OCI-M2 (cell line): ENCODE results near the gene GLUD1.
"Not testable (repeated sequence)": the region's sequence is repeated elsewhere in the genome, so short reads cannot be mapped to it uniquely, and the experiment has no call there.

Experiments
- DNase-seq: peaks from one replicate; lab custom pipeline; 2025; ENCODE audit not compliant: unreplicated experiment; lab: John Stamatoyannopoulos, UW

The GLUD1 gene

GRCh38 chr10:87094373-87095235, at the start of gene GLUD1, which contains the start of gene SHLD2:
Gene GLUD1, minus strand, starts transcription at chr10:87094843. Its CDS starts 74 bp downstream, at chr10:87094769.
Gene SHLD2, plus strand, starts transcription at chr10:87095206. Its CDS starts 56,149 bp downstream, at chr10:87151355.
- DNase-seq = no peak

GRCh38 chr10:87143109-87143418, 48.4 kb upstream of the GLUD1 start:
- not testable (repeated sequence) for DNase-seq

- not testable (repeated sequence) for DNase-seq
These were observed 47.8 kb upstream of the GLUD1 start for GRCh38 chr10:87142230-87143108.

- not testable (repeated sequence) for DNase-seq
These were observed 42.8 kb upstream of the GLUD1 start for GRCh38 chr10:87137478-87137877.

- not testable (repeated sequence) for DNase-seq
These were observed 39.8 kb upstream of the GLUD1 start for GRCh38 chr10:87134440-87134839.

- DNase-seq = not testable (repeated sequence)
These were observed 39.3 kb upstream of the GLUD1 start for GRCh38 chr10:87133936-87134335.

GRCh38 chr10:87132176-87132575, 37.5 kb upstream of the GLUD1 start:
- DNase-seq = not testable (repeated sequence)

- DNase-seq = not testable (repeated sequence)
These were observed 33.0 kb upstream of the GLUD1 start for GRCh38 chr10:87127607-87128156.

GRCh38 chr10:87127048-87127447, 32.4 kb upstream of the GLUD1 start:
- not testable (repeated sequence) for DNase-seq

- not testable (repeated sequence) for DNase-seq
These were observed 28.7 kb upstream of the GLUD1 start for GRCh38 chr10:87123351-87123750.

GRCh38 chr10:87119029-87119428, 24.4 kb upstream of the GLUD1 start:
- not testable (repeated sequence) for DNase-seq

GRCh38 chr10:87118122-87118521, 23.5 kb upstream of the GLUD1 start:
- DNase-seq = not testable (repeated sequence)

- no peak for DNase-seq
These were observed 10.9 kb upstream of the GLUD1 start for GRCh38 chr10:87105446-87106124.

GRCh38 chr10:87104727-87105126, 10.1 kb upstream of the GLUD1 start:
- not testable (repeated sequence) for DNase-seq

- DNase-seq = no peak
These were observed 7.4 kb upstream of the GLUD1 start for GRCh38 chr10:87101996-87102395.

GRCh38 chr10:87095236-87095945, 748 bp upstream of the GLUD1 start:
- DNase-seq = no peak

- DNase-seq = no peak
These were observed 841 bp downstream of the GLUD1 start for GRCh38 chr10:87093632-87094372.

- DNase-seq = no peak
These were observed 1.6 kb downstream of the GLUD1 start for GRCh38 chr10:87092861-87093631.

GRCh38 chr10:87092376-87092860, 2.2 kb downstream of the GLUD1 start:
- DNase-seq = no peak
